Measurements from ENCODE around the gene DSCAM.
"Not testable (repeated sequence)": the region's sequence is repeated elsewhere in the genome, so short reads cannot be mapped to it uniquely, and the experiment has no call there.

Gene DSCAM

GRCh38 chr21:40284409-40284808 is 562.5 kb downstream of the DSCAM start:
- DNase-seq: no peak

GRCh38 chr21:40282912-40283886 is 563.8 kb downstream of the DSCAM start:
- no peak for DNase-seq

GRCh38 chr21:40278345-40278744 is 568.6 kb downstream of the DSCAM start:
- DNase-seq: no peak

GRCh38 chr21:40276001-40276400 is 571.0 kb downstream of the DSCAM start:
- DNase-seq: no peak

- DNase-seq: no peak
Observed at GRCh38 chr21:40272037-40272436, 574.9 kb downstream of the DSCAM start.

GRCh38 chr21:40271164-40271563 is 575.8 kb downstream of the DSCAM start:
- DNase-seq: no peak

- DNase-seq: no peak
Observed at GRCh38 chr21:40270047-40270446, 576.9 kb downstream of the DSCAM start.

- DNase-seq: no peak
Observed at GRCh38 chr21:40269239-40269638, 577.7 kb downstream of the DSCAM start.

- DNase-seq: not testable (repeated sequence)
Observed at GRCh38 chr21:40258456-40258855, 588.5 kb downstream of the DSCAM start.

- DNase-seq: no peak
Observed at GRCh38 chr21:40257342-40257741, 589.6 kb downstream of the DSCAM start.

- no peak for DNase-seq
Observed at GRCh38 chr21:40255518-40256444, 591.2 kb downstream of the DSCAM start.

GRCh38 chr21:40254540-40255465 is 592.2 kb downstream of the DSCAM start:
- DNase-seq: no peak

- no peak for DNase-seq
Observed at GRCh38 chr21:40253112-40253511, 593.8 kb downstream of the DSCAM start.

- no peak for DNase-seq
Observed at GRCh38 chr21:40250514-40251294, 596.3 kb downstream of the DSCAM start.

GRCh38 chr21:40244981-40245380 is 602.0 kb downstream of the DSCAM start:
- no peak for DNase-seq

- DNase-seq: no peak
Observed at GRCh38 chr21:40243685-40244084, 603.3 kb downstream of the DSCAM start.

- no peak for DNase-seq
Observed at GRCh38 chr21:40242586-40243265, 604.2 kb downstream of the DSCAM start.

- DNase-seq: no peak
Observed at GRCh38 chr21:40235528-40235927, 611.4 kb downstream of the DSCAM start.

GRCh38 chr21:40231979-40232378 is 615.0 kb downstream of the DSCAM start:
- DNase-seq: no peak

- DNase-seq: no peak
Observed at GRCh38 chr21:40227096-40227495, 619.9 kb downstream of the DSCAM start.

GRCh38 chr21:40215941-40216340 is 631.0 kb downstream of the DSCAM start:
- no peak for DNase-seq
